GM19193 (cell line): Measurements from ENCODE around the gene CR1L.

Experiments
- POLR2A ChIP-seq: IDR thresholded peaks from 4 replicates; pipeline ENCODE4 v1.6.1; 2011; ENCODE audit not compliant: insufficient read depth, insufficient read length; ENCODE audit errors: extremely low read depth

The CR1L gene

GRCh38 chr1:207646944-207647579 lies 2.1 kb downstream of the CR1L start:
- TF ChIP-seq POLR2A, result no peak

GRCh38 chr1:207647671-207648333 lies 2.9 kb downstream of the CR1L start:
- no peak for TF ChIP-seq POLR2A

- no peak for TF ChIP-seq POLR2A
These were observed 3.6 kb downstream of the CR1L start for GRCh38 chr1:207648334-207649209.

GRCh38 chr1:207649210-207649753 lies 4.3 kb downstream of the CR1L start:
- TF ChIP-seq POLR2A, result no peak

GRCh38 chr1:207649865-207650580 lies 5.1 kb downstream of the CR1L start:
- TF ChIP-seq POLR2A, result no peak

- no peak for TF ChIP-seq POLR2A
These were observed 6.7 kb downstream of the CR1L start for GRCh38 chr1:207651583-207651982.

GRCh38 chr1:207654320-207654719 lies 9.4 kb downstream of the CR1L start:
- no peak for TF ChIP-seq POLR2A

- no peak for TF ChIP-seq POLR2A
These were observed 13.5 kb downstream of the CR1L start for GRCh38 chr1:207658408-207658807.

- no peak for TF ChIP-seq POLR2A
These were observed 14.1 kb downstream of the CR1L start for GRCh38 chr1:207658904-207659485.

- no peak for TF ChIP-seq POLR2A
These were observed 14.7 kb downstream of the CR1L start for GRCh38 chr1:207659545-207660153.

GRCh38 chr1:207666342-207666741 lies 21.4 kb downstream of the CR1L start:
- TF ChIP-seq POLR2A, result no peak

- no peak for TF ChIP-seq POLR2A
These were observed 24.6 kb downstream of the CR1L start for GRCh38 chr1:207669528-207670009.

- TF ChIP-seq POLR2A, result no peak
These were observed 25.3 kb downstream of the CR1L start for GRCh38 chr1:207670192-207670591.

GRCh38 chr1:207670997-207671396 lies 26.1 kb downstream of the CR1L start:
- no peak for TF ChIP-seq POLR2A

GRCh38 chr1:207672522-207673130 lies 27.7 kb downstream of the CR1L start:
- TF ChIP-seq POLR2A, result no peak
